GM23338 (cell line): ENCODE measurements around the gene E2F3. TPM values are rescaled to one million over a fixed set of nuclear protein-coding genes. Genes with fewer than 3 reads are reported as not detected.

Experiments used
- ATAC-seq: fragments of 200-7000 bp; cut with Tn5 transposase; 3 replicates; pipeline ENCODE4 v1.9.1; 2020
- DNase-seq: peaks from one replicate; pipeline ENCODE4 v3.0.0-alpha.2; 2015; ENCODE audit warnings: low spot score
- H2AFZ ChIP-seq: fragments of 200-600 bp; sonication (generic); 2 replicates; pipeline ENCODE4 v1.8.0; 2016; ENCODE audit warnings: antibody characterized with exemption, mild to moderate bottlenecking, moderate library complexity
- H3F3A ChIP-seq: fragments of 200-600 bp; sonication (generic); replicated peaks from 2 replicates; pipeline ENCODE4 v1.8.0; 2017; ENCODE audit warnings: antibody characterized with exemption, mixed run types, low read depth
- H3K27ac ChIP-seq: fragments of 200-600 bp; sonication (generic); 2 replicates; pipeline ENCODE4 v1.6.1; 2016; ENCODE audit warnings: low read depth
- H3K27me3 ChIP-seq: fragments of 200-600 bp; sonication (generic); 2 replicates; pipeline ENCODE4 v1.8.0; 2016; ENCODE audit warnings: mild to moderate bottlenecking, mixed run types, moderate library complexity; ENCODE audit not compliant: insufficient read depth
- H3K36me3 ChIP-seq: fragments of 200-600 bp; sonication (generic); 2 replicates; pipeline ENCODE4 v1.8.0; 2016; ENCODE audit warnings: mild to moderate bottlenecking; ENCODE audit not compliant: insufficient read depth
- H3K4me1 ChIP-seq: fragments of 200-600 bp; sonication (generic); 2 replicates; pipeline ENCODE4 v1.8.0; 2016; ENCODE audit warnings: mild to moderate bottlenecking, moderate library complexity; ENCODE audit not compliant: insufficient read depth
- H3K4me2 ChIP-seq: fragments of 200-600 bp; sonication (generic); 2 replicates; pipeline ENCODE4 v1.7.1; 2017; ENCODE audit warnings: mixed run types
- H3K4me3 ChIP-seq: fragments of 200-600 bp; sonication (generic); 2 replicates; pipeline ENCODE4 v1.6.1; 2016; ENCODE audit warnings: mixed run types
- H3K79me2 ChIP-seq: fragments of 200-600 bp; sonication (generic); replicated peaks from 2 replicates; pipeline ENCODE4 v1.8.0; 2017; ENCODE audit warnings: mild to moderate bottlenecking; ENCODE audit not compliant: insufficient read depth
- H3K9me2 ChIP-seq: fragments of 200-600 bp; sonication (generic); 2 replicates; pipeline ENCODE4 v1.8.0; 2017; ENCODE audit not compliant: insufficient read depth
- H4K20me1 ChIP-seq: fragments of 200-600 bp; sonication (generic); replicated peaks from 2 replicates; pipeline ENCODE4 v1.8.0; 2017; ENCODE audit warnings: mild to moderate bottlenecking; ENCODE audit not compliant: insufficient read depth
- H3K27ac Mint-ChIP-seq: 2 replicates; pipeline ENCODE4 v1.8.0; 2020; ENCODE audit warnings: inconsistent platforms, mild to moderate bottlenecking, moderate library complexity, mixed read lengths
- H3K27me3 Mint-ChIP-seq: 3 replicates; pipeline ENCODE4 v1.8.0; 2022; ENCODE audit warnings: low read depth, mild to moderate bottlenecking, moderate library complexity, mixed read lengths, inconsistent platforms; ENCODE audit not compliant: insufficient read depth, poor library complexity
- H3K36me3 Mint-ChIP-seq: 3 replicates; pipeline ENCODE4 v1.8.0; 2021; ENCODE audit warnings: low read depth, mild to moderate bottlenecking, inconsistent platforms, moderate library complexity, mixed read lengths
- H3K4me1 Mint-ChIP-seq: 3 replicates; pipeline ENCODE4 v1.8.0; 2020; ENCODE audit warnings: mild to moderate bottlenecking, inconsistent platforms, mixed read lengths
- H3K4me3 Mint-ChIP-seq: 3 replicates; pipeline ENCODE4 v1.8.0; 2021; ENCODE audit warnings: moderate library complexity, mild to moderate bottlenecking, inconsistent platforms, mixed read lengths
- H3K9me3 Mint-ChIP-seq: 3 replicates; pipeline ENCODE4 v1.8.0; 2020; ENCODE audit warnings: moderate library complexity, mild to moderate bottlenecking, inconsistent platforms, mixed read lengths
- CREB1 ChIP-seq: fragments of 250-450 bp; sonication (Bioruptor Pico); IDR thresholded peaks from 2 replicates; pipeline ENCODE4 v1.5.0; 2020; ENCODE audit warnings: low read depth, mild to moderate bottlenecking, moderate library complexity
- ETS1 ChIP-seq: IDR thresholded peaks from 2 replicates; pipeline ENCODE4 v1.6.1; 2016; ENCODE audit warnings: antibody characterized with exemption
- EZH2 ChIP-seq: fragments of 200-600 bp; sonication (generic); IDR thresholded peaks from one replicate; pipeline ENCODE4 v1.8.0; 2017; ENCODE audit warnings: antibody characterized with exemption, mild to moderate bottlenecking, low read depth; ENCODE audit not compliant: unreplicated experiment
- NANOG ChIP-seq: IDR thresholded peaks from 2 replicates; pipeline ENCODE4 v1.6.1; 2016; ENCODE audit warnings: antibody characterized with exemption, borderline replicate concordance
- POLR2AphosphoS5 ChIP-seq: IDR thresholded peaks from 2 replicates; pipeline ENCODE4 v1.6.1; 2016; ENCODE audit warnings: antibody characterized with exemption, low read depth
- REST ChIP-seq: IDR thresholded peaks from one replicate; pipeline ENCODE4 v1.6.1; 2018; ENCODE audit warnings: antibody characterized with exemption; ENCODE audit not compliant: unreplicated experiment
- STAT1 ChIP-seq: IDR thresholded peaks from one replicate; pipeline ENCODE4 v1.6.1; 2016; ENCODE audit warnings: antibody characterized with exemption; ENCODE audit not compliant: unreplicated experiment
- ZNF114 ChIP-seq: fragments of 250-450 bp; sonication (Bioruptor Pico); IDR thresholded peaks from 2 replicates; pipeline ENCODE4 v1.5.0; 2020; ENCODE audit warnings: mild to moderate bottlenecking, moderate library complexity
- ZNF331 ChIP-seq: fragments of 250-450 bp; sonication (Bioruptor Pico); IDR thresholded peaks from 2 replicates; pipeline ENCODE4 v1.5.0; 2020; ENCODE audit warnings: low read depth, mild to moderate bottlenecking, moderate library complexity
- polyA plus RNA-seq: library from polyadenylated mRNA; unstranded; fragments of >200 nt; fragmentation: Nextera tagmentation; extraction: Ambion mirVana; gene quantifications from 2 replicates; pipeline ENCODE4 v1.2.1, GENCODE V29; 2016
- total RNA-seq: library from RNA; depleted of rRNA; stranded (reverse); fragments of >200 nt; shearing (Covaris generic); gene quantifications from 2 replicates; pipeline ENCODE4 v1.2.3, GENCODE V29; 2014
- TF ChIP-seq, protein P1 (sequence below): fragments of 250-450 bp; sonication (Bioruptor Pico); IDR thresholded peaks from 2 replicates; pipeline ENCODE4 v1.5.0; 2020; ENCODE audit warnings: mild to moderate bottlenecking, moderate library complexity
- TF ChIP-seq, protein P2 (sequence below), 2 experiments: fragments of 200-600 bp in 1 of 2; sonication (generic) in 1 of 2; conservative IDR thresholded peaks; 2 replicates each; pipeline versions ENCODE4 v1.5.1 to v1.6.1; 2016 to 2017; ENCODE audit warnings: antibody characterized with exemption in 2 of 2, low read depth in 2 of 2, mild to moderate bottlenecking in 2 of 2, moderate library complexity in 1 of 2

The E2F3 gene
- total and polyA plus RNA-seq, 2 experiments from 2014 or later: 27.2 to 33.5 TPM

GRCh38 chr6:20379231-20379630 lies 22.4 kb upstream of the E2F3 start:
- TF ChIP-seq CREB1 (no peak), STAT1 (no peak), POLR2AphosphoS5 (no peak), REST (no peak), NANOG (no peak), ZNF331 (CRISPR knock-in tag) (no peak), ETS1 (no peak), ZNF114 (CRISPR knock-in tag) (no peak), EZH2 (no peak)
- TF ChIP-seq, protein P1, sequence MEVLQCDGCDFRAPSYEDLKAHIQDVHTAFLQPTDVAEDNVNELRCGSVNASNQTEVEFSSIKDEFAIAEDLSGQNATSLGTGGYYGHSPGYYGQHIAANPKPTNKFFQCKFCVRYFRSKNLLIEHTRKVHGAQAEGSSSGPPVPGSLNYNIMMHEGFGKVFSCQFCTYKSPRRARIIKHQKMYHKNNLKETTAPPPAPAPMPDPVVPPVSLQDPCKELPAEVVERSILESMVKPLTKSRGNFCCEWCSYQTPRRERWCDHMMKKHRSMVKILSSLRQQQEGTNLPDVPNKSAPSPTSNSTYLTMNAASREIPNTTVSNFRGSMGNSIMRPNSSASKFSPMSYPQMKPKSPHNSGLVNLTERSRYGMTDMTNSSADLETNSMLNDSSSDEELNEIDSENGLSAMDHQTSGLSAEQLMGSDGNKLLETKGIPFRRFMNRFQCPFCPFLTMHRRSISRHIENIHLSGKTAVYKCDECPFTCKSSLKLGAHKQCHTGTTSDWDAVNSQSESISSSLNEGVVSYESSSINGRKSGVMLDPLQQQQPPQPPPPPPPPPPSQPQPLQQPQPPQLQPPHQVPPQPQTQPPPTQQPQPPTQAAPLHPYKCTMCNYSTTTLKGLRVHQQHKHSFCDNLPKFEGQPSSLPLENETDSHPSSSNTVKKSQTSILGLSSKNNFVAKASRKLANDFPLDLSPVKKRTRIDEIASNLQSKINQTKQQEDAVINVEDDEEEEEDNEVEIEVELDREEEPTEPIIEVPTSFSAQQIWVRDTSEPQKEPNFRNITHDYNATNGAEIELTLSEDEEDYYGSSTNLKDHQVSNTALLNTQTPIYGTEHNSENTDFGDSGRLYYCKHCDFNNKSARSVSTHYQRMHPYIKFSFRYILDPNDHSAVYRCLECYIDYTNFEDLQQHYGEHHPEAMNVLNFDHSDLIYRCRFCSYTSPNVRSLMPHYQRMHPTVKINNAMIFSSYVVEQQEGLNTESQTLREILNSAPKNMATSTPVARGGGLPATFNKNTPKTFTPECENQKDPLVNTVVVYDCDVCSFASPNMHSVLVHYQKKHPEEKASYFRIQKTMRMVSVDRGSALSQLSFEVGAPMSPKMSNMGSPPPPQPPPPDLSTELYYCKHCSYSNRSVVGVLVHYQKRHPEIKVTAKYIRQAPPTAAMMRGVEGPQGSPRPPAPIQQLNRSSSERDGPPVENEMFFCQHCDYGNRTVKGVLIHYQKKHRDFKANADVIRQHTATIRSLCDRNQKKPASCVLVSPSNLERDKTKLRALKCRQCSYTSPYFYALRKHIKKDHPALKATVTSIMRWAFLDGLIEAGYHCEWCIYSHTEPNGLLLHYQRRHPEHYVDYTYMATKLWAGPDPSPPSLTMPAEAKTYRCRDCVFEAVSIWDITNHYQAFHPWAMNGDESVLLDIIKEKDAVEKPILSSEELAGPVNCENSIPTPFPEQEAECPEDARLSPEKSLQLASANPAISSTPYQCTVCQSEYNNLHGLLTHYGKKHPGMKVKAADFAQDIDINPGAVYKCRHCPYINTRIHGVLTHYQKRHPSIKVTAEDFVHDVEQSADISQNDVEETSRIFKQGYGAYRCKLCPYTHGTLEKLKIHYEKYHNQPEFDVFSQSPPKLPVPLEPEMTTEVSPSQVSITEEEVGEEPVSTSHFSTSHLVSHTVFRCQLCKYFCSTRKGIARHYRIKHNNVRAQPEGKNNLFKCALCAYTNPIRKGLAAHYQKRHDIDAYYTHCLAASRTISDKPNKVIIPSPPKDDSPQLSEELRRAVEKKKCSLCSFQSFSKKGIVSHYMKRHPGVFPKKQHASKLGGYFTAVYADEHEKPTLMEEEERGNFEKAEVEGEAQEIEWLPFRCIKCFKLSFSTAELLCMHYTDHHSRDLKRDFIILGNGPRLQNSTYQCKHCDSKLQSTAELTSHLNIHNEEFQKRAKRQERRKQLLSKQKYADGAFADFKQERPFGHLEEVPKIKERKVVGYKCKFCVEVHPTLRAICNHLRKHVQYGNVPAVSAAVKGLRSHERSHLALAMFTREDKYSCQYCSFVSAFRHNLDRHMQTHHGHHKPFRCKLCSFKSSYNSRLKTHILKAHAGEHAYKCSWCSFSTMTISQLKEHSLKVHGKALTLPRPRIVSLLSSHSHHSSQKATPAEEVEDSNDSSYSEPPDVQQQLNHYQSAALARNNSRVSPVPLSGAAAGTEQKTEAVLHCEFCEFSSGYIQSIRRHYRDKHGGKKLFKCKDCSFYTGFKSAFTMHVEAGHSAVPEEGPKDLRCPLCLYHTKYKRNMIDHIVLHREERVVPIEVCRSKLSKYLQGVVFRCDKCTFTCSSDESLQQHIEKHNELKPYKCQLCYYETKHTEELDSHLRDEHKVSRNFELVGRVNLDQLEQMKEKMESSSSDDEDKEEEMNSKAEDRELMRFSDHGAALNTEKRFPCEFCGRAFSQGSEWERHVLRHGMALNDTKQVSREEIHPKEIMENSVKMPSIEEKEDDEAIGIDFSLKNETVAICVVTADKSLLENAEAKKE (CRISPR knock-in tag): no peak
- TF ChIP-seq, protein P2, sequence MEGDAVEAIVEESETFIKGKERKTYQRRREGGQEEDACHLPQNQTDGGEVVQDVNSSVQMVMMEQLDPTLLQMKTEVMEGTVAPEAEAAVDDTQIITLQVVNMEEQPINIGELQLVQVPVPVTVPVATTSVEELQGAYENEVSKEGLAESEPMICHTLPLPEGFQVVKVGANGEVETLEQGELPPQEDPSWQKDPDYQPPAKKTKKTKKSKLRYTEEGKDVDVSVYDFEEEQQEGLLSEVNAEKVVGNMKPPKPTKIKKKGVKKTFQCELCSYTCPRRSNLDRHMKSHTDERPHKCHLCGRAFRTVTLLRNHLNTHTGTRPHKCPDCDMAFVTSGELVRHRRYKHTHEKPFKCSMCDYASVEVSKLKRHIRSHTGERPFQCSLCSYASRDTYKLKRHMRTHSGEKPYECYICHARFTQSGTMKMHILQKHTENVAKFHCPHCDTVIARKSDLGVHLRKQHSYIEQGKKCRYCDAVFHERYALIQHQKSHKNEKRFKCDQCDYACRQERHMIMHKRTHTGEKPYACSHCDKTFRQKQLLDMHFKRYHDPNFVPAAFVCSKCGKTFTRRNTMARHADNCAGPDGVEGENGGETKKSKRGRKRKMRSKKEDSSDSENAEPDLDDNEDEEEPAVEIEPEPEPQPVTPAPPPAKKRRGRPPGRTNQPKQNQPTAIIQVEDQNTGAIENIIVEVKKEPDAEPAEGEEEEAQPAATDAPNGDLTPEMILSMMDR (conservative IDR thresholded peaks at IDR 0.05; ENCODE audit: low read depth in 2 of 2): no peak
- H3K9me2 ChIP-seq: peaks cover 2% of the 10 kb centered on the region; the same call in 1 of the 2 replicates
- Mint-ChIP-seq H3K27me3 (no peaks in the 10 kb centered on the region), H3K4me1 (peaks cover 9% of the 10 kb centered on the region; the same call in 1 of the 3 replicates), H3K9me3 (peaks cover 6% of the 10 kb centered on the region; the same call in 2 of the 3 replicates), H3K36me3 (peaks cover 5% of the 10 kb centered on the region; the same call in 2 of the 3 replicates), H3K27ac (no peak overlapping the region), H3K4me3 (no peak overlapping the region)
- no peaks in the 10 kb centered on the region for H3K27me3 ChIP-seq
- H3F3A ChIP-seq: no peaks in the 10 kb centered on the region
- no peak overlapping the region for H3K27ac ChIP-seq
- H3K36me3 ChIP-seq: no peaks in the 10 kb centered on the region
- H3K4me1 ChIP-seq: no peaks in the 10 kb centered on the region
- no peak overlapping the region for H3K4me2 ChIP-seq
- H3K4me3 ChIP-seq: no peak overlapping the region
- H3K79me2 ChIP-seq: no peaks in the 10 kb centered on the region
- no peaks in the 10 kb centered on the region for H4K20me1 ChIP-seq
- H2AFZ ChIP-seq: no peak overlapping the region
- ATAC-seq (no peak), DNase-seq (no peak)
